GM18873 (cell line): ENCODE results near the gene PPP2R5C.
"Not testable (repeated sequence)": the region's sequence is repeated elsewhere in the genome, so short reads cannot be mapped to it uniquely, and the experiment has no call there.

Experiments used
- ATAC-seq: cut with Tn5 transposase; IDR thresholded peaks from one replicate; pipeline ENCODE4 v1.9.1; 2021; ENCODE audit warnings: mild to moderate bottlenecking, moderate library complexity, moderate number of reproducible peaks; ENCODE audit not compliant: unreplicated experiment, low FRiP score

Gene PPP2R5C

GRCh38 chr14:101780390-101780789 lies 18.9 kb downstream of the PPP2R5C start:
- ATAC-seq: no peak

- ATAC-seq: no peak
Observed at GRCh38 chr14:101780887-101781239, 19.4 kb downstream of the PPP2R5C start.

GRCh38 chr14:101781240-101782061 lies 19.9 kb downstream of the PPP2R5C start:
- ATAC-seq: no peak

GRCh38 chr14:101783260-101784016 lies 21.9 kb downstream of the PPP2R5C start:
- ATAC-seq: no peak

GRCh38 chr14:101784631-101785030 lies 23.1 kb downstream of the PPP2R5C start:
- ATAC-seq: no peak

- ATAC-seq: no peak
Observed at GRCh38 chr14:101788016-101788635, 26.6 kb downstream of the PPP2R5C start.

- ATAC-seq: no peak
Observed at GRCh38 chr14:101789222-101789621, 27.7 kb downstream of the PPP2R5C start.

- ATAC-seq: no peak
Observed at GRCh38 chr14:101790232-101790631, 28.7 kb downstream of the PPP2R5C start.

GRCh38 chr14:101791919-101792572 lies 30.5 kb downstream of the PPP2R5C start:
- no peak for ATAC-seq

- no peak for ATAC-seq
Observed at GRCh38 chr14:101796016-101796415, 34.5 kb downstream of the PPP2R5C start.

- no peak for ATAC-seq
Observed at GRCh38 chr14:101796479-101796878, 35.0 kb downstream of the PPP2R5C start.

- ATAC-seq: no peak
Observed at GRCh38 chr14:101797856-101798255, 36.3 kb downstream of the PPP2R5C start.

- not testable (repeated sequence) for ATAC-seq
Observed at GRCh38 chr14:101804373-101804772, 42.9 kb downstream of the PPP2R5C start.

- ATAC-seq: not testable (repeated sequence)
Observed at GRCh38 chr14:101806252-101806651, 44.7 kb downstream of the PPP2R5C start.

- ATAC-seq: no peak
Observed at GRCh38 chr14:101808020-101808641, 46.6 kb downstream of the PPP2R5C start.

GRCh38 chr14:101808894-101809670 lies 47.6 kb downstream of the PPP2R5C start:
- ATAC-seq: no peak

GRCh38 chr14:101809671-101810514 lies 48.4 kb downstream of the PPP2R5C start:
- ATAC-seq: peak; percentile 67

- no peak for ATAC-seq
Observed at GRCh38 chr14:101810897-101811621, 49.5 kb downstream of the PPP2R5C start.
